HL-60 (cell line): ENCODE results near the gene USP24.

Source experiments
- DNase-seq, 2 experiments: peaks; one replicate each; pipeline ENCODE4 v3.0.0-alpha.2; 2010 to 2020; ENCODE audit warnings: low read depth in 1 of 2, low spot score in 1 of 2
- H3K27ac ChIP-seq: fragments of 250-450 bp; sonication (Bioruptor Pico); replicated peaks from 2 replicates; pipeline ENCODE4 v1.5.1; 2020; ENCODE audit warnings: mild to moderate bottlenecking, moderate library complexity
- H3K27me3 ChIP-seq: fragments of 250-450 bp; sonication (Bioruptor Pico); 2 replicates; pipeline ENCODE4 v1.5.1; 2021; ENCODE audit warnings: mild to moderate bottlenecking, moderate library complexity; ENCODE audit not compliant: insufficient read depth, poor library complexity, severe bottlenecking
- H3K4me3 ChIP-seq: replicated peaks from 2 replicates; pipeline ENCODE4 v1.5.1; 2011; ENCODE audit warnings: mild to moderate bottlenecking, control low read depth, low read length; ENCODE audit not compliant: insufficient read depth
- CTCF ChIP-seq: IDR thresholded peaks from one replicate; pipeline ENCODE4 v1.5.1; 2011; ENCODE audit warnings: low read length, control low read depth, inconsistent platforms; ENCODE audit not compliant: insufficient read depth
- GABPA ChIP-seq: IDR thresholded peaks from 2 replicates; pipeline ENCODE4 v1.6.1; 2012; ENCODE audit warnings: low read depth
- POLR2AphosphoS5 ChIP-seq: IDR thresholded peaks from 2 replicates; pipeline ENCODE4 v1.6.1; 2012; ENCODE audit warnings: low read depth
- REST ChIP-seq: IDR thresholded peaks from 2 replicates; pipeline ENCODE4 v1.6.1; 2012; ENCODE audit warnings: low read depth; ENCODE audit not compliant: insufficient replicate concordance
- SPI1 ChIP-seq: IDR thresholded peaks from 2 replicates; pipeline ENCODE4 v1.6.1; 2012; ENCODE audit warnings: low read depth, mild to moderate bottlenecking, borderline replicate concordance

The USP24 gene

GRCh38 chr1:55053265-55053954 lies 161.8 kb downstream of the USP24 start:
- TF ChIP-seq GABPA (no peak), REST (no peak), SPI1 (no peak), POLR2AphosphoS5 (no peak), CTCF (no peak)
- DNase-seq: no peak
- Histone ChIP-seq H3K27ac (no peak overlapping the region), H3K4me3 (no peak overlapping the region), H3K27me3 (no peaks in the 10 kb centered on the region)

GRCh38 chr1:55052221-55053142 lies 162.7 kb downstream of the USP24 start:
- Histone ChIP-seq H3K4me3 (no peak overlapping the region), H3K27ac (no peak overlapping the region), H3K27me3 (no peaks in the 10 kb centered on the region)
- no peak for DNase-seq
- TF ChIP-seq GABPA (no peak), CTCF (no peak), REST (no peak), POLR2AphosphoS5 (no peak), SPI1 (no peak)

GRCh38 chr1:55051621-55052020 lies 163.5 kb downstream of the USP24 start:
- TF ChIP-seq POLR2AphosphoS5 (no peak), CTCF (no peak), SPI1 (no peak), REST (no peak), GABPA (no peak)
- no peak for DNase-seq
- Histone ChIP-seq H3K4me3 (no peak overlapping the region), H3K27me3 (no peaks in the 10 kb centered on the region), H3K27ac (no peak overlapping the region)
